ENCODE data around the gene CDKN2D.

DNA sequence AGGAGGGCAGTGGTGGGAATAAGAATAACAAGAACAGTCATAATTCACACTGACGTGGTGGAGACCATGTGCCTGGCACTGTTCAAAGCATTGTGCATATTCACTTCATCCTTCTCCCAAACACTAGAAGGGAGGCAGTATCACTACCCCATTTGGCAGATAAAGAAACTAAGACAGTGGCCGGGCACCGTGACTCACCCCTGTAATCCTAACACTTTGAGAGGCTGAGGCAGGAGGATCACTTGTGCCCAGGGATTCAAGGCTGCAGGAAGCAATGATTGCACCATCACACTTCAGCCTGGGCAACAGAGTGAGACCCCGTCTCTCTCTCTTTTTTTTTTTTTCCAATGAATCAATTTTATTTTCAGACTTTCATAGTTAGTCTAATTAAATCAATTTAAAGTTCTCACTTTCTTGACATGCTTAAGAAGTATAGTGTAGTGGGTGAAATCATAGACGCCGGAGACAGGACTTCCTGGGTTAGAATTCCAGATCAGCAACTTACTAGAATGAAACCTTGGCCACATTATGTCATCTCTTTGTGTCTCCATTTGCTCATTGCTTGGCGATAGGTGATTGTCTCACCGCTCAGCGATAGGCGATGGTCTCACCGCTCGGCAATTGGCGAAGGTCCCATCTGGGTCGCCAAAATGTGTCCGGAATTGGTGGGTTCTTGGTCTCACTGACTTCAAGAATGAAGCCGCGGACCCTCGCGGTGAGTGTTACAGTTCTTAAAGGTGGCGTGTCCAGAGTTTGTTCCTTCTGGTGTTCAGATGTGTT lies 30.4 kb downstream of the CDKN2D start:
- no peak for TF ChIP-seq POLR2A (IDR thresholded peaks at IDR 0.05; ENCODE audit: low read depth, low read length)
- no peak for TF ChIP-seq POLR2AphosphoS5 (IDR thresholded peaks at IDR 0.05; ENCODE audit: low read depth, low read length)
- TF ChIP-seq TAF1 (IDR thresholded peaks at IDR 0.05; ENCODE audit: borderline replicate concordance, low read depth, low read length), result no peak
